GM19025 (cell line): ENCODE data around the gene PDCD11.

Experiments used
- ATAC-seq: cut with Tn5 transposase; IDR thresholded peaks from one replicate; pipeline ENCODE4 v1.9.1; 2021; ENCODE audit warnings: mild to moderate bottlenecking, low read depth, moderate library complexity; ENCODE audit not compliant: unreplicated experiment

PDCD11 gene

GRCh38 chr10:103449208-103450144 is 53.0 kb downstream of the PDCD11 start:
- ATAC-seq, result no peak

DNA sequence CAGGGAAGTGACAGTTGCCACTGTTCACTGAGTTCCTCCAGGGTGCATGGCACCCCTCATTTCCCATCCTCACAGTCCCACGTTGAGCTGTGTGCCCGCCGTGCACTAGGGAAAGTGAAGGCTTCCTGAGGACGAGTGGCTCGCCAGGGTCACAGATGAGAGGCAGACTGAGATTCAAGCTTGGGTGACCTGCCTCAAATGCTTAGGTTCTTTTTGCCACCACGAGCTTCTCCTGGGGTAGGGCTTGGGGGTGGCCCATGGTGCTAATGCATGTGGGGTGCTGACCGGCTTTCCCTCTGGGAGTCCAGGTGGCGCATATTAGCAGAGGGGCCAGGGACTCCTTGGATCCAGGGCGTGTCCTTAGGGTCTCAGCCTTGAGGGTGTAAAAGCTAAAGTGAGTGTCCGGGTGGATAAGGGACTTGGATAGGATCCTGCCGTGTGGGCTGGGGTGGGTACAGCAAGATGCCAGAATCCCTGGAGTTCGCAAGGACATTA is 53.8 kb downstream of the PDCD11 start:
- ATAC-seq, result no peak

DNA sequence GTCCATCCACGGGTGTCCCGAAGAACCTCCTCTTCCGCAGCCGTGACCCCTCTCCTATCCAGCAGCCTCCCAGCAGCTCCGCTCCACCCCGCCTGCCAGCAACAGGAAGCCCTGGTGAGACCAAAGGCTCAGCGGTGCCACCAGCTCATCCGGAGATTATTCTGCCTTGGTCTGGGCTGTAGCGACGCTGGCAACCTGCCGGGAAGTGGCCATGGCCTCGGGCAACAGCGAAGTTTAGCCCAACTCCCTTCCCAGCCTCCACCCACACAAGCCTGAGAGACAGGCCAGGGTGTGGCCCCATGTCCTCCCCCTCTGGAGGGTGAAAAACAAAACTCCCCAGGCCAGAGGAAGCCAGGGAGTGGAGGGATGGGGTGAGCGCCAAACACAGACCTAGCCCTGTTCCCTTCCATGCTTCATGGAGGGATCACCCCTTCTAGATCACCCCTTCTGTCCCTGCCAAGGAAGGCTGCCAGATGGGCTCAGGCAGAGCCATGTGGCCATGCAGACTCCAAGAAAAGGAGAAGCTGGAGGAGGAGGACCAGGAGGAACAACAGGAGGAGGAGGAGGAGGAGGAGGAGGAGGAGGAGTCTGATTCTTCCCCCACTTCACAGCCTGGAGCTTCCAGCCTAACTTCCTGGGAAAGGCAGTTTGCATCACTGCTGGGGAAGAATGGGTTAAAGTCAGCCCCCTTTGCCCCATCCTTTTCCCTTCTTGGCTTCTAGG is 54.8 kb downstream of the PDCD11 start:
- no peak for ATAC-seq

DNA sequence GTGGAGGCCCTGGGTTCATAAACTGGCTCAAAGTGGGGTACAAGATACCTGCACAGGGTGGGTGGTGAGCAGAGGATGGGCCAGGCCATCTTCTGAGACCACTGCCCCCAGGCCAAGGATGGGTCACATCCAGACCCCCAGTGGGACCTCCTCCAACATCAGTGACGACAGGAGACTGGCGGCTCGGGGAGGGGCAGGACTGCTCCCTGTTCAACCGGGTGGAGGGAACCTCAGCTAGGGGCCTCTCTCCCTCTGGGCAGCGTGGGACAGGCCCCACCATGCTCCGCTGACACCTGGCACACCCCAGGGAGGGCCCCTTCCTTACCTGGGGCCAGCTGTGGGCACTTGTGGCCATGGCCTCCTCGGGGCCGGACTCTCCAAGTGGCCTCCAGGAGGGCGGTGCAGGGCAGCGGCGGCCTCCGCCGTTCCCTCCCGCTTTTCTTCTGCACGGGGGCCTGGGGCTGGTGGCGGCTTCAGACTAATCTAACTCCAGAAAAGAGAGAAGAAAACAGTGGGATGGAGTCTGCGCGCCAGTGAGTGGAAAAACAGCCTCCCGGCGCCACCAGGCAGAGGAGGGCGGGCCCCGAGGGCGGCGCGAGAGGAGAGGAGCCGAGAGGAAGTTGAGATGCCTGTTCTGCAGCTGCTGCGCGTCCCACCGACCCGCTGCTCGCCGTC is 55.5 kb downstream of the PDCD11 start, which contains the start of gene CALHM2:
Gene CALHM2 (minus strand): TSS at position 540 of the 675 bp plus-strand sequence. CDS start 2,429 bp downstream, outside the sequence.
- ATAC-seq, result peak; percentile 62

GRCh38 chr10:103452506-103453230 is 56.2 kb downstream of the PDCD11 start:
- ATAC-seq, result no peak

GRCh38 chr10:103454026-103454425 is 57.6 kb downstream of the PDCD11 start:
- no peak for ATAC-seq

- ATAC-seq, result no peak
These were observed 58.8 kb downstream of the PDCD11 start for GRCh38 chr10:103455235-103455634.

GRCh38 chr10:103456074-103456660 is 59.7 kb downstream of the PDCD11 start:
- no peak for ATAC-seq

DNA sequence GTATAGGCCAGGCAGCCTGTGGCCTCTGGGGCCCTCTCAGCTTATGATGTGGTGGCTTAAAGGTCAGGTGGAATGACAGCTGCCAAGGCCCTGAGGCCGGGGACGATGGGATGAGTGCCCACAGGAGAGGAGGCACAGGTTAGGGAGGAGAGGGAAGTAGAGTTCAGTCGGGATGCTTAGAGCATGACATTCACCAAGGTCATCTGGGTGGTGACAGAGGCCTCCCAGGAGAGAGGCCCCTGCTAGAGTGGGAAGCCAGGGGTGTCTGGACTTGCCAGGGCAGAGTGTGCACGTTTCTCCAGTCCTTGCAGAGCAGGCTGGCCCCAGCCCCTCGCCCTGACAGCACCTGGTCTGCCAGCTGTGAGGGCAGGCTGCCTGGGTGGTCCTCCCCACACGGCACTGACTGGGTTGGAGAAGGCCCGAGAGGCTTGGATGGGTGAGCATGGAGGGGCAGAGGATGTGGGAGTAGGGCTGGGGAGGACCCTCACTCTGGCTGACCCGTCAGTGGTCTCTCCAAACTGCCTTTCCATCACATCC is 60.8 kb downstream of the PDCD11 start:
- ATAC-seq, result no peak

GRCh38 chr10:103457896-103458583 is 61.6 kb downstream of the PDCD11 start:
- ATAC-seq, result no peak

- peak; percentile 48 for ATAC-seq
These were observed 62.3 kb downstream of the PDCD11 start, which contains the start of gene CALHM1 for GRCh38 chr10:103458720-103459119. TSS of gene CALHM1 (minus strand) at chr10:103458900. CDS start at chr10:103458751, 149 bp downstream.

DNA sequence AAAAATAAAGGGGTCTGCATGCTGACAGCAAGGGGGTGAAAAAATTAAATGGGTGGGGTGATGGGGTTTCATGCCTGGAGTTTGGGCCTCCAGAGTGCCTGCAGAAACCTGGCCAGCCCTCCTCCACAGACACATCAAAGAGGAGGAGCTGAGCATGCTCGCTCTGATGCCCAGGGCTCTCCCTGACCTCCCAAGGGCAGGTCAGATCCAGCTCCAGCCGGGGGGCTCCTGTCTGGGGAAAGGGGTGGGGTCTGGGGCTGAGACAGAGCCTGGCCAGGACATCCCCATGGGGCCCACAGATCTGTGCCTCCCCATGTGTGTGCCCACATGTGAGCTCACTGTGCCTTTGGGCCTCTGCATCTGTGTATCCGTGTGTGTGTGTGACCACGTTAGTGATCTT is 63.2 kb downstream of the PDCD11 start:
- ATAC-seq, result no peak

- no peak for ATAC-seq
These were observed 67.1 kb downstream of the PDCD11 start for GRCh38 chr10:103463499-103463898.

- no peak for ATAC-seq
These were observed 69.2 kb downstream of the PDCD11 start for GRCh38 chr10:103465411-103466179.

- no peak for ATAC-seq
These were observed 70.3 kb downstream of the PDCD11 start for GRCh38 chr10:103466734-103467133.

DNA sequence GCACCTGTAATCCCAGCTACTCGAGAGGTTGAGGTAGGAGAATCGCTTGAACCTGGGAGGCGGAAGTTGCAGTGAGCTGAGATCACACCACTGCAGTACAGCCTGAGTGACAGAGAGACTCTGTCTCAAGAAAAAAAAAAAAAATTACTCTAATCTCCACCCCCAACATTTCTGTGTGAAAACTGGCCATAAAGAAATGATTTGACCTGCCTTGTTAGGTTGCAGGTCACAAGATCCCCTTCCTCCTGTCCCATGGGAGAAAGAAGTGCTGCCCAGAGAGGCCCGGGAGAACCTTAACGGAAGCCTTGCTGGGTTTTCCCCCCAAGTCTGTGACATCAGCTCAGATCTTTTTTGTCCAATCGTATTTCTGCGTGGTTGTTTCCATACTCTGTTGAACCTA is 71.0 kb downstream of the PDCD11 start:
- ATAC-seq, result peak; percentile 30

DNA sequence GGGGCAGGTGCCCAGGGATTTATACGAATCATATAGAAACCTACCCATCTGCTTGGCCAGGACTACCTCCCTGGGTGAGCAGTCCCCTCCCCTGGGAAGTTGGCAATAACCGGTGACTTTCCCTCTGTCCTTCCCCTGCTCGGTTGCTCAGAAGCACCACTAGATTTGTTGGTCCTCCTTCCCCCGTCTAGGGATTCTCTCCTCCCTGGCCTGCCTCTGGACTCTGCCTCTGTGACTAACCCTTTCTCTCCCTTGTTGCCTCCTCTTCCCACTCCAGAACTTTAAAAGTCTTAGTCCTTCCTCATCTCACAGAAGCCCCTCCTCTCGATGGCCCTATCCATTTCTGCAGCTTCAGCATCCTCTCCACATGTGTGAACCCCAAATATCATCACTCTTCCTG is 72.8 kb downstream of the PDCD11 start:
- ATAC-seq, result no peak
